HUES6 (cell line): Measurements from ENCODE around the gene OLFML1.

Experiments
- H3K27ac ChIP-seq: 2 replicates; pipeline ENCODE4 v1.7.0; 2013; ENCODE audit warnings: low read depth, mild to moderate bottlenecking, low read length, inconsistent platforms
- H3K27me3 ChIP-seq: 2 replicates; pipeline ENCODE4 v1.6.1; 2013; ENCODE audit warnings: low read length; ENCODE audit not compliant: control insufficient read depth, insufficient read depth
- H3K36me3 ChIP-seq: 2 replicates; pipeline ENCODE4 v1.6.1; 2013; ENCODE audit warnings: low read length; ENCODE audit not compliant: control insufficient read depth, insufficient read depth
- H3K4me1 ChIP-seq: 2 replicates; pipeline ENCODE4 v1.6.1; 2013; ENCODE audit warnings: low read length; ENCODE audit not compliant: control insufficient read depth, insufficient read depth
- H3K4me3 ChIP-seq: 2 replicates; pipeline ENCODE4 v1.5.1; 2013; ENCODE audit warnings: low read depth, low read length
- H3K9ac ChIP-seq: one replicate; pipeline ENCODE4 v1.6.1; 2013; ENCODE audit warnings: mild to moderate bottlenecking, low read length
- H3K9me3 ChIP-seq: 2 replicates; pipeline ENCODE4 v1.6.1; 2013; ENCODE audit warnings: low read depth, low read length; ENCODE audit not compliant: control insufficient read depth, insufficient read depth

The OLFML1 gene

GRCh38 chr11:7546324-7546791, 61.1 kb downstream of the OLFML1 start:
- no peak overlapping the region for H3K4me3 ChIP-seq
- peaks cover 15% of the 10 kb centered on the region for H3K4me1 ChIP-seq
- H3K9me3 ChIP-seq, result no peaks in the 10 kb centered on the region
- H3K27ac ChIP-seq, result no peak overlapping the region
- H3K36me3 ChIP-seq, result no peaks in the 10 kb centered on the region
- H3K9ac ChIP-seq, result no peak overlapping the region
- no peaks in the 10 kb centered on the region for H3K27me3 ChIP-seq

DNA sequence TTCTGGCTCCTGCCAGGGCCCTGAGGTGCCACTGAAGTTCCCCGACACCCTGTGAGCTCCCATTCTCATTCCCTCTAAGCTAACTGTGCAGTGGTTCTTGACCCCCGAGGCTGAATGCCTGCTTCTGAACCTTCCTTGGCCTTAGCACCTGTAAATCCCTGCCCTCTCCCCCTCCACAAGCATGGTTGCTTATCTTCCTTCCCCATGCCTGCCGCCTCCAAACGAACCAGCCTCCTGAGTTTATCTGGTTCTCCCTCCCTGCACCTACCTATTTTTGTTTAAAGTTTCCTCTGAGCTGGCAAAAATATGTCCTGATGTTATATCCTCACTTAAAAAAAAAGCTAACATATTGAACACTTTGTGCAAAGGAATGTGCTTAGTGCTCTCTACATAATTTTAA, 62.4 kb downstream of the OLFML1 start:
- Histone ChIP-seq H3K4me1 (peaks cover 15% of the 10 kb centered on the region), H3K9me3 (no peaks in the 10 kb centered on the region), H3K27ac (no peak overlapping the region), H3K36me3 (no peaks in the 10 kb centered on the region), H3K4me3 (no peak overlapping the region), H3K27me3 (no peaks in the 10 kb centered on the region), H3K9ac (no peak overlapping the region)

- Histone ChIP-seq H3K4me3 (no peak overlapping the region), H3K36me3 (no peaks in the 10 kb centered on the region), H3K9me3 (no peaks in the 10 kb centered on the region), H3K27me3 (no peaks in the 10 kb centered on the region), H3K4me1 (peaks cover 15% of the 10 kb centered on the region), H3K27ac (no peak overlapping the region), H3K9ac (no peak overlapping the region)
These were observed 63.5 kb downstream of the OLFML1 start for GRCh38 chr11:7548659-7549274.

GRCh38 chr11:7549681-7550080, 64.4 kb downstream of the OLFML1 start:
- Histone ChIP-seq H3K9me3 (no peaks in the 10 kb centered on the region), H3K4me3 (no peak overlapping the region), H3K36me3 (no peaks in the 10 kb centered on the region), H3K4me1 (peaks cover 15% of the 10 kb centered on the region), H3K9ac (no peak overlapping the region), H3K27me3 (no peaks in the 10 kb centered on the region), H3K27ac (no peak overlapping the region)

DNA sequence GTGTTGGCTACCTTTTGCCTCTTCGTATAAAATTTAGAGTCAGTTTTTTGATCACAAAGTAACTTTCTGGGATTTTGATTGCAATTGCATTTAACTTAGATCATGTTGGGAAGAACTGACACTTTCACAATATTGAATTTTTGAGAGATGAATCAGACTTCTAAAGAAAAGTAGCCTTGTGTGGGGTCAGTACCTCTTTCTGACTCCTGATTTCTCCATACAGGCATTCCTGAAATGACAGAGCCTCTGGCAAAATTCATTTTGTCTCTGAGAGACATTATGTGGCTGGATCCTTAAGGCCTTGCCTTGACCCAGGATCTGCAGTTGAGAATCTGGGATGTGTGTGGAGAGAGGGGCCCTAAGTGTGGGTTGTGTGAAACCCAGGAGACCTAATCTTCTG, 66.3 kb downstream of the OLFML1 start:
- Histone ChIP-seq H3K9me3 (no peaks in the 10 kb centered on the region), H3K36me3 (no peaks in the 10 kb centered on the region), H3K27ac (no peak overlapping the region), H3K9ac (no peak overlapping the region), H3K4me1 (peaks cover 6% of the 10 kb centered on the region; the same call in 1 of the 2 replicates), H3K27me3 (no peaks in the 10 kb centered on the region), H3K4me3 (no peak overlapping the region)

DNA sequence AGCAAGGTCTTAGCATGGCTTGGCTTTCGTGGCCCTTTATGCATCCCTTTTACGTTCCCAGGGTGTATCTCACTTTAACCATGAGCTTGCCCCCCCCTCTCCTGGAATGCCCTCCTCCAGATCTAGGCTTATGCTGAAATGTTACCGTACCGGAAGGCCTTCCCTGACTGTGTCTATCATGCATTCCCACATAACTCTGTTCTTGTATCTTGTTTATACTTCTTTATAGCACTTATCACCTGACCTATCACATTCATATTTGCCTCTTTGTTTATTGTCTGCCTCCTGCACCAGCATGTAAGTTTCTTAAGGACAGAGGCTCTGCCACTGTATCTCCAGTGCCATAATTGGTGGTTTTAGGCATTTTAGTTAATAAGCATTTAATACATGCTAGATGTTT, 67.4 kb downstream of the OLFML1 start:
- no peak overlapping the region for H3K9ac ChIP-seq
- no peaks in the 10 kb centered on the region for H3K36me3 ChIP-seq

GRCh38 chr11:7555052-7555699, 69.9 kb downstream of the OLFML1 start:
- Histone ChIP-seq H3K4me1 (peaks cover 9% of the 10 kb centered on the region), H3K36me3 (no peaks in the 10 kb centered on the region), H3K9me3 (no peaks in the 10 kb centered on the region), H3K9ac (no peak overlapping the region), H3K4me3 (no peak overlapping the region), H3K27me3 (no peaks in the 10 kb centered on the region), H3K27ac (no peak overlapping the region)

More for the DNA sequence above, 67.4 kb downstream of the OLFML1 start:
- Histone ChIP-seq H3K4me3 (no peak overlapping the region), H3K9me3 (no peaks in the 10 kb centered on the region), H3K27me3 (no peaks in the 10 kb centered on the region), H3K4me1 (peaks cover 6% of the 10 kb centered on the region; the same call in 1 of the 2 replicates), H3K27ac (no peak overlapping the region)

- Histone ChIP-seq H3K4me3 (no peak overlapping the region), H3K27me3 (no peaks in the 10 kb centered on the region), H3K36me3 (no peaks in the 10 kb centered on the region), H3K4me1 (peaks cover 10% of the 10 kb centered on the region), H3K9me3 (no peaks in the 10 kb centered on the region), H3K9ac (no peak overlapping the region), H3K27ac (no peak overlapping the region)
These were observed 72.7 kb downstream of the OLFML1 start for GRCh38 chr11:7558046-7558445.

DNA sequence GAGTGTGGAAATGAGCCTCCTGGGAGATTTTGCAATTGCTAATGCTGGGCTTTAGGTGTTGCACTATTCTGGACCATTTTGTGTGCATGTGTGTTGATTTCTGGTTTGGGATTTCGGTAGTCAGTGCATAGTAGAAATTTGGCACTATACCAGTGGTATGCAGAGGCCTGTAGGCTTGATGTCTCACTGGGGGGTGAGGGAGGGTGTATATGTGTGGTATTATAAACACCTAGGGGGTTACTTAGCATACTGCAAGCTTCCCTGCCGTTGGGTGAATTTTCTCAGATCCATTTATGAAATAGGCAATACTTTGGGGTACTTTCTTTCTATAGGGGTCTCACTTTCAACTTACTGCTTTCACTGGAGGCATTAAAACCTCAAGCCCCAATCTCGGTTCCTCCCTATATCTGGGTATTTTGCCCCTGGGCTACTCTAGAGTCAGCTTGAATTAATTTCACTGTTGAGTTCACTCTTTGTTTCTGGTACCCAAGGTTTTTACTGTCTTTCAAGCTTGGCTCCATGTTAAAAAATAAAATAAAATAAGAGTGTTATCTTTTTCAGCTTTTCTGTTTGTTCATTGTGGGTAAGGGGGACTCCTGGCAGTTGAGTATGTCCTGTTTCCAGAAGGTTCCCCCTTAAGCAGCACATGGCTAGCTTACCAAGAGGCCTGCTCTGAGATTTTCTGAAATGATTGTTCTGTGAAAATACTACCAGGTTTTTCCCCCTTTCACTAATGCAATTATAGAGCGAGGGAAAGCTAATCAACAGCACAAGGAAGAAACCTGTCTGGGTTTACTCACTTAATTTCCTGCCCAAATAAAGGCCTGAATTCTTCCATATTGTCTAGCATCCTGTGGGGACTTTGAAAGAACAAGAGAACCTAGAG, 74.3 kb downstream of the OLFML1 start:
- H3K27me3 ChIP-seq, result no peaks in the 10 kb centered on the region
- no peak overlapping the region for H3K9ac ChIP-seq
- H3K4me1 ChIP-seq, result peaks cover 10% of the 10 kb centered on the region
- 0 out of 2 replicates have a peak overlapping the region, but pooled peaks have one; percentile 11 for H3K27ac ChIP-seq
- H3K9me3 ChIP-seq, result no peaks in the 10 kb centered on the region
- H3K36me3 ChIP-seq, result no peaks in the 10 kb centered on the region
- no peak overlapping the region for H3K4me3 ChIP-seq
